Pancreas (tissue), 10 donors: ENCODE measurements around the gene MEGF6. TPM values are rescaled to one million over a fixed set of nuclear protein-coding genes. Genes with fewer than 3 reads are reported as not detected.

Experiments used
- ATAC-seq, 4 donors: fragments of 200-7000 bp; cut with Tn5 transposase; one replicate each; pipeline versions ENCODE4 v1.8.0 to v1.9.1; 2020; ENCODE audit warnings: mild to moderate bottlenecking in 4 of 4, moderate library complexity in 4 of 4
- DNase-seq, 6 donors: peaks; one replicate each; pipeline ENCODE4 v3.0.0-alpha.2; 2020
- FAIRE-seq: peaks from 2 replicates; lab custom pipeline; 2012; peaks lifted over from hg19 to GRCh38; lab: Jason Lieb, UNC
- H3K27ac ChIP-seq, 4 donors: fragments of 200-600 bp; sonication (generic); 1 replicate in 3 of 4; 2 replicates in 1 of 4; pipeline versions ENCODE4 v1.5.0 to v1.8.0; 2020
- H3K27me3 ChIP-seq, 4 donors: fragments of 200-600 bp; one replicate each; pipeline ENCODE4 v1.8.0; 2021
- H3K36me3 ChIP-seq, 3 donors: fragments of 200-600 bp; sonication (generic) in 1 of 3; one replicate each; pipeline versions ENCODE4 v1.5.0 to v1.8.0; 2020 to 2021
- H3K4me1 ChIP-seq, 3 donors: fragments of 200-600 bp; one replicate each; pipeline ENCODE4 v1.8.0; 2021
- H3K4me3 ChIP-seq, 4 donors: fragments of 200-600 bp; sonication (generic) in 2 of 4; one replicate each; pipeline versions ENCODE4 v1.5.0 to v1.8.0; 2020 to 2021
- H3K9me3 ChIP-seq, 4 donors: fragments of 200-600 bp; one replicate each; pipeline ENCODE4 v1.8.0; 2021
- CTCF ChIP-seq, 4 donors: fragments of 200-600 bp; sonication (generic) in 3 of 4; IDR thresholded peaks; one replicate each; pipeline versions ENCODE4 v1.5.0 to v1.8.0; 2021; ENCODE audit warnings: antibody characterized with exemption in 4 of 4
- WGBS, 2 donors: extraction: QIAGEN DNeasy Blood & Tissue Kit; methylation state at CpG; one replicate each; pipeline ENCODE4 v1.1.7; 2013; 5-methylcytosine and 5-hydroxymethylcytosine counted together
- intact Hi-C, 3 donors: fragments of 100-400 bp; cut with DNase I; formaldehyde crosslinking; loops; one replicate each; pipeline versions ENCODE4 v1.11.1 to v1.14.2; 2022
- polyA plus RNA-seq, 2 donors: library from polyadenylated mRNA; stranded (reverse); fragments of 200-250 nt; gene quantifications; one replicate each; pipeline ENCODE4 v1.2.3, GENCODE V29; 2013
- total RNA-seq, 6 donors: library from RNA; stranded (reverse); fragmentation: NEBNext Ultra II Directional in 4 of 6; extraction: Animal tissue kit (Norgen Biotek cat#: 25700) in 4 of 6; gene quantifications; one replicate each; pipeline versions ENCODE4 v1.2.1 to v1.2.4, GENCODE V29; 2021 to 2023
- donor health status: healthy with polysubstance abuse.
- donor health status: DM: no; HTN: no; CAD: no; lungs with moderate emphysema.
- donor health status: DM: no; HTN: no; CAD: no.
- donor health status: control.
- donor health status: control.
- donor health status: Bipolar disorder and iron deficiency.
- donor health status: DM: yes; HTN: yes; CAD: no.
- donor health status: DM: no; HTN: no; CAD: no.
- donor health status: DM: no; HTN: no; CAD: no.
- donor health status: DM: yes; HTN: yes; CAD: no.

MEGF6 gene
- total and polyA plus RNA-seq, 8 donors: 2.6 to 20.0 (median 8.4) TPM

GRCh38 chr1:3465091-3465934 lies 146.0 kb downstream of the MEGF6 start:
- ATAC-seq (no peak), FAIRE-seq (no peak), DNase-seq (peak in 3 of 6 donors; percentile 41 to 51 (median 42))
- intact Hi-C loops: no loop called here
- peaks cover 1 to 8% (median 5%) of the 10 kb centered on the region in 3 donors for H3K4me1 ChIP-seq
- H3K36me3 ChIP-seq: no peaks in the 10 kb centered on the region
- no peaks in the 10 kb centered on the region for H3K9me3 ChIP-seq
- no peak for TF ChIP-seq CTCF (IDR thresholded peaks at IDR 0.05)
- 85 to 87% methylated on average over 24 to 28 of the region's 28 CpGs for WGBS, 2 donors
- no peak overlapping the region for H3K27ac ChIP-seq
- no peaks in the 10 kb centered on the region for H3K27me3 ChIP-seq
- no peak overlapping the region for H3K4me3 ChIP-seq

GRCh38 chr1:3464649-3465025 lies 146.7 kb downstream of the MEGF6 start:
- no peak for TF ChIP-seq CTCF (IDR thresholded peaks at IDR 0.05)

GRCh38 chr1:3463891-3464648 lies 147.2 kb downstream of the MEGF6 start:
- H3K4me1 ChIP-seq: peaks cover 6 to 19% (median 16%) of the 10 kb centered on the region in 3 donors
- H3K4me3 ChIP-seq: no peak overlapping the region
- no peaks in the 10 kb centered on the region for H3K27me3 ChIP-seq
- no peaks in the 10 kb centered on the region for H3K36me3 ChIP-seq
- FAIRE-seq: no peak
- H3K9me3 ChIP-seq: no peaks in the 10 kb centered on the region
- 95 to 98% methylated on average over 21 of the region's 21 CpGs for WGBS, 2 donors
- ATAC-seq: no peak
- intact Hi-C loops: no loop called here
- peak in 3 of 6 donors; percentile 16 to 70 (median 46) for DNase-seq
- H3K27ac ChIP-seq: no peak overlapping the region
- TF ChIP-seq CTCF (IDR thresholded peaks at IDR 0.05): no peak

More at GRCh38 chr1:3464649-3465025, 146.7 kb downstream of the MEGF6 start:
- FAIRE-seq: no peak
- Histone ChIP-seq H3K9me3 (no peaks in the 10 kb centered on the region), H3K4me1 (peaks cover 6 to 15% (median 10%) of the 10 kb centered on the region in 3 donors), H3K4me3 (no peak overlapping the region), H3K27me3 (no peaks in the 10 kb centered on the region), H3K36me3 (no peaks in the 10 kb centered on the region), H3K27ac (no peak overlapping the region)
- 91 to 98% methylated on average over 11 of the region's 11 CpGs for WGBS, 2 donors
- intact Hi-C loops: no loop called here
- ATAC-seq: no peak
- peak in 3 of 6 donors; percentile 15 to 69 (median 47) for DNase-seq

GRCh38 chr1:3463408-3463863 lies 147.9 kb downstream of the MEGF6 start:
- H3K27me3 ChIP-seq: no peaks in the 10 kb centered on the region
- no peak overlapping the region for H3K4me3 ChIP-seq
- ATAC-seq (no peak), DNase-seq (peak in 3 of 6 donors; percentile 18 to 67 (median 47)), FAIRE-seq (no peak)
- H3K9me3 ChIP-seq: no peaks in the 10 kb centered on the region
- no peaks in the 10 kb centered on the region for H3K36me3 ChIP-seq
- no peak overlapping the region for H3K27ac ChIP-seq
- WGBS, 2 donors: 90% methylated on average over 20 of the region's 20 CpGs
- no peak for TF ChIP-seq CTCF (IDR thresholded peaks at IDR 0.05)
- intact Hi-C loops: no loop called here
- H3K4me1 ChIP-seq: peaks cover 6 to 19% (median 19%) of the 10 kb centered on the region in 3 donors
